ENCODE data around the gene CELF4.

Gene CELF4

DNA sequence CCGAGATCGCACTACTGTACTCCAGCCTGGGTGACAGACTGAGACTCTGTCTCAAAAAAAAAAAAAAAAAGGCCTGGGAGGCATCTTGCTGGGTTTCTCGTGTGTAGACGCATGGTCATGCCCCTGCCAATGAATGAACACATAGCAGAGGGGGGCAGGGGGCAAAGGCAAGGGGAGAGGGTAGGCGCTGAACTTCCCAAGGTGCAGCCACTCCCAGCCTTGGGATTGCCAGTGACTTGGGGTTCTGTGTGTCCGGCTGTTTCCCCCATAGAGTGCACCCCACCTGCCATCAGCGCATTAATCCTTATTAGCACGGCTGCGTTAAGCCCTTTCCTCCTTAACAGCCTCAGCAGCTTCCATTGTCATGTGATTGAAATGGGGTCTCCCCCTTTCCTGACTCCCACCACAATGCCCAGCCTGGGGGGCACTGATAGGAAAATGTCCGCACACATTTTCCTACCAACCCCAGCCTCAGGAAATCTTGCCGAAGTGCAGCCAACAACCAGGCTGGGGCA, 225.8 kb downstream of the CELF4 start:
- no peak for DNase-seq

DNA sequence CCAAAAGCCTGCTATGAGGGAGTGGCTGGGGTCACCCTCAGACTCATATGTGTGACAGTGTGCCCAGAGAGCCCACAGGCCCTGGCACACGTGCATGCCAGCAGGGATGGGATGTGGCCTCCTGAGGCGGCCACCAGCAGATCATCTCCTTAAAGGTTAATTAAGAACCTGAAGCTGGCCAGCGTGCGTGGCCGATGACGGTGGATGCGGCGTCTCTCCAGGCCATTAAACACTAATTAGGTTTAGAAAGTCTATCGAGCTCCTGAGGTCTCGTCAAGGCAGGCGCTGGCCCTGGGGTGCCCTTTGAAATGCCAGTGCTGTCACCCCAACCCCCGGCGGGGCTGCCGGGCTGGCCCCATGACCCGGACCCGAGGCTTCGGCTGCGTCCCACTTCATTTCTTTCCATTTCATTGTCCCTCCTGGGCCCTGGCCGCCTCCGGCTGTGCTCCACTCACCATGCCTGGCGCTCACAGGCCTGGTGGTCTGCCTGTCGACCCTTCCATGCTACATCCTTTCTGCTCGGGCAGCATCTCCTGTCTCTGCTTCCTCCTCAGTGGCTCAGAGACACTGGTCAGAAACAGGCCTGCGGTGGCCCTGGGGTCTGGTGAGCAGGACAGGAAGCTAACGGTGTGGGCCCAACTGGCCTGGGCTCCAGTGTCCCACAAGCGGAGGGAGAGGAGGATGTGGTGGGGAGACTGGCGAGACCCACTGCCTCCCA, 228.9 kb downstream of the CELF4 start:
- DNase-seq: no peak

DNA sequence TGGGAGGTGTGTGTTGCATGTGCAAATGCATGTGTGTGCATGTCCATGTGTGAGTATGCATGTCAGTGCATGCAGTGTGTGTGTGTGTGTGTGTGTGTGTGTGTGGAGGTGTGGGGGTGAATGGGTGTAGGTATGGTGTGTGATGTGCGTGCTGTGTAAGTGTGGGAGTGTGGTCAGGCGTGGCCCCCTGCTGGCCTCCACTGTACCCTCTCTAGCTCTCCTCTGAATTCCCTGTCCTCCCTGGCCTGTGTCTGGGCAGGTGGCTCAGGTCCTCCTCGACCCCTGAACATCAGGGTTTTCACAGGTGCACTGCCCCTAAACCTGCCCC, 230.2 kb downstream of the CELF4 start:
- DNase-seq: no peak

DNA sequence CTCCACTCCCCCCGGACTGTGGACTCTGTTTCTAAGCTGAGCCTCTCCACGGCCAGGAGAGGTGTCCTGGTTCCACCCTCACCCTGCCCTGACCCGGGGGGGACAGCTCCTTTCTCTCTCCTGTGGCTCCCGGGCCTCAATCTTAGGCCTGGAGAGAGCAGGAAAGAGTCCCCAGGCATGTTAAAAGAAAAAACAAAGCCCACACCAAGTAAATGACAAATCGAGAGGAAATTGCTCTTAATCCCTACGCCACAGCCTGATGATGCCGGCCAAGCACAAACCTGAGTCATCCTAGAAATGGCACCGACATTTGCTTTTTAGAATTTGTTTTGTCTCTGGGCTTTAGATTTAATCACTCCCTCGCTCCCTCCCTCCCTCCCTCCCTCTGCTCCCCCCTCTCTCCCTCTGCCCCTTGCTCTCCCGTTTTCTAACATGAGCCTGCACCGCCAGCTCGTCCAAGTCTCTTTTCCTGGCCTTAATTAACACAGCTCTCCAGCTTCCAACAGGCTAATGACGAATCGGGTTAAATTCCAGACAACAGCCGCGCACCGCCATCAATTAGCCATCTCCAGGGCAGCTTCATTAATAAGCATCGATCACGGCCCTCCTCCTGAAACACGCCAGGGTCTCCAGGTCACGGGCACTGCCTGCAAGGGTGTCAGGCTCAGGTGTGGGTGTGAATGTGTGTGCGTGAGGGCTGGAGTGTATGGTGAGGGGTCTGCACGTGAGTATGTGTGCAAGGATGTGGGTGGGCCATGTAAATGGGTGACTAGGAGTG, 230.8 kb downstream of the CELF4 start:
- DNase-seq: no peak

DNA sequence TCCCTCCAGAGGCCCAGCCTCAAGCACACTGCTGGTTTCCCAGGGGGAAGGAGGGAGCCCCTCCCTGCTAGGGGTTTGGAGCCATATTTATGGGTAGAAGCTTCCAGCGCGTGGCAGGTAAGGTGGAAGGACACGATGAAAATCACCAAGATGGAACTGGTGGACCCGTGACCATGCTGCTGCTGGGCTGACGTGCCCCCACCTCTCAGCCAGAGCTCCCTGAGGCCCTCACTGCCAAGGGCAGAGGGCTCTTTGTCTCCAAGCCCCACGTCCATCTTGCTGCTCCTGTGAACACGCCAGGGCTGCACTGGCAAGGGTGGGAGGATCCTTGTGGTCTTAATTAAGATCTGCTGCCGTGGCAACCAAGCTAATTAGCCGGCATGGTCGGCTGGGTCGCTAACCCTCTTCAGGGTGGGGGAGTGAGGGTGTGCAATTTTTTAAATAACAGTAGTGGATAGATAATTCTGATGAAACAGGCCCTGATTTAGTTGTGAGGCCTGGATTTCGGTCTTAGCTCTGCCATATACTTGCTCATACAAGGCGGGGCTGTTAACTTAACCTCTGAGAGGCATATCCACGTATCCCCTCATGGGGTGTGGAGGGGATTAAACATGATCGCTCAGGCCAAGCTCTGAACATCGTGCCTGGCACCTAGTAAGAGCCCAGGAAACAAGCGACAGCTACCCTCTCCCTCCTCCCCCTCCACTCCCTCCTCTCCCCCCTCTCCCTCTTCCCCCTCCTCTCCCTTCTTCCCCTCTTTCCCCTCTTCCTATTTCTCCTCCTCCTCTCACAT, 232.8 kb downstream of the CELF4 start:
- DNase-seq: no peak

- DNase-seq: no peak
Observed at GRCh38 chr18:37332219-37332618, 233.4 kb downstream of the CELF4 start.

- DNase-seq: no peak
Observed at GRCh38 chr18:37330173-37330572, 235.4 kb downstream of the CELF4 start.

GRCh38 chr18:37328946-37329719, 236.5 kb downstream of the CELF4 start:
- no peak for DNase-seq

- no peak for DNase-seq
Observed at GRCh38 chr18:37327063-37327577, 238.5 kb downstream of the CELF4 start.

- DNase-seq: peak in 1 of 2 experiments; percentile 7
Observed at GRCh38 chr18:37322492-37323035, 243.0 kb downstream of the CELF4 start.

- DNase-seq: no peak
Observed at GRCh38 chr18:37321582-37322491, 243.8 kb downstream of the CELF4 start.

DNA sequence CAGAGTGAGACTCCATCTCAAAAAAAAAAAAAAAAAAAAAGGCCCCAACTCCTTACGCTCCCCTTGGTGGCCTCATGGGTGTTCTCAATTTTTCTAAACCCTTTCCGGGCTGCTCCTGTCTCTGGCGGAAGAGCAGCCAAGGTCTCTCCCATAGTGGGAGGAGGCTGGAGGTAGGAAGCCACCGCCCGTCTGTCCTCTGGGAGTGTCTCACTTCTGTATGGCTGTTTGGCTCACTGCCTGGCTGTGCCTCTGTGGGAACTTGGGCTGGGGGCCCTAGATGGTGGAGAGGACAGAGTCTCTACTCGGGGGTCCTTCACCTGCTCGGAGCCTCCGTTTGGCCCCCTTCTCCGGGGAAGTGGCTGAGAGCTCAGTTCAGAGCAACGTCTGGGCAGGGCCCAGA, 245.3 kb downstream of the CELF4 start:
- DNase-seq: no peak

DNA sequence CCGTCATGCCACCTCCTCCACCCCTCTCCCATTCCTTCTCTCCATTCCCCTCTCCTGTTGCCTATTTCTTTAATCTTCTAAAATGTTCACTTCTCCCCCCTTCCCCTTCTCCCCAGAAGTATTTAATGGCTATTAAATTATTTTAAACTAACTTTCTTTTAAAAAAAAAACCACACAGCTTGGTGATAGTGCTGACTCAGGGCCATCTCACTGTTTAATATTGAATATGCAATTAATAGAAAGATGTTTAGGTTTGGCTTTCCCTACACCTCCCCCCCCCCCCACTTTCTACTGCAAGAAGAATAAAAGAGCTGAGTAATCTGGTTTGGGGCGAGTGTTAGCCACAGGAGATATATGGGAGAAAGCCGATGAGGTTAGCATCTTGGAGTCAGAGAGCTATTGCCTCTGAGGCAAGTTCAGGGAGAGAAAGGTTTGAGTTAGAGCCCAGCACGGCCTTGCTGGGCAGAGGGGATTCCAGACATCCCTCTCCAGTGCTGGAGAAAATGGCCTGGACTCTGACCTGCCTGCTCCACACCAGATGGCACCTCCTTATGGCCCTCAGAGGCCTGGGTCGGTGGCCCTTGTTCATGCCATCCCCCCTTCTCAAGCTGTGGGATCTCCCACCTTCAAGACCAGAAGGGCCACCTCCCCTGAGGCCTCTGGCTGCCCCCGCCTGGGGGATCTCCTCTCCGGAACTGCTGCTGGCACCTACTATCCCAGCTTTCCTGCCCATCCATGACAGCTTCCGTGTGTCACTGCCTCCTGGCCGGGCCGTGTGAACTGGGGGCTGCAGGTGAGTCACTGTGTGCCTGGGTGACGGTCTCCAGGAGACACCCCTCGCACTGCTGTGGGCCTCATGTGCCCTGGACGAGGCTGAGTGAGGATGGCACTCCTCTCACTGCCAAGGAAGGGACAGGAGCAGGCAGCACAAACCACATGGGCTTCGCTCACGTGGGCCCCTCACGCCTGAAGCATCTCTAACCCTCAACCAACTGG, 246.9 kb downstream of the CELF4 start:
- DNase-seq: no peak

DNA sequence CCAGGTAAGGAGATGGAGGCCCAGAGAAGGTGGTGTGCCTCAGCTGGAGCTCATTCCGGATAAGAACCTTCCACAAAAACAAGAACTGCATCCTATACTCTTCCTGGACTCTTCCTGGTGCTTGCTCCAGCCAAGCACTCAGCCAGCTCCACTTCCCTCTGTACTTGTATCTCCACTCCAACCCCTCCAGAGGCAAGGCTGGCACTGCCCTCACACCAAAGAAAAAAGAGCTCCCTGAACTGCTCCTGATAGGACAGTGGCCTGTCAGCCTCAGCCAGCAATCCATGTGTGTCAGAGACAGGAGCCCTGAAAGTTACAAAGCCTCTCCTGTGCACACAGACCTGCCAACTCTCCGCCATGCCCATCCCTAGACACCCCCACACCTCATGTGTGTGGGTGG, 248.1 kb downstream of the CELF4 start:
- no peak for DNase-seq

GRCh38 chr18:37316468-37316867, 249.1 kb downstream of the CELF4 start:
- DNase-seq: no peak

DNA sequence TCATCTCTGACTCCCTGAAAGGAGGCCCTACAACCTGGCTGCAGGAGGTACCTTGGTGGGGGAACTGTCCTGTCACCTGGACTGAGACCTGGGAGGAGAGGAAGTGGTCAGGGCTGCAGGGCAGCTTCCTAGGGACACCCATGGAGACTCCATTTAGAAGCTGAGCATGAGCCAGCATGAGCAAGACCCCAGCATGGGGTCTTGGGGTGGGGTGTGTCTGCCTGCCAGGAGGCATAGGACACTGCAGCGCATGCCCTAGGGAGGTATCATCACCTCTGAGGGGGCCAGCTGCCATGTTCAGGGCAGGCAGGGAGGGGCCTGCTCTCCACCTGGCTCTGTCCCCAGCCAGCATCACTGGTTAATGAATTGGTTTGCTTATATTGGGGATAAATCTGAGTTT, 249.7 kb downstream of the CELF4 start:
- no peak for DNase-seq

- DNase-seq: no peak
Observed at GRCh38 chr18:37314534-37314933, 251.1 kb downstream of the CELF4 start.

DNA sequence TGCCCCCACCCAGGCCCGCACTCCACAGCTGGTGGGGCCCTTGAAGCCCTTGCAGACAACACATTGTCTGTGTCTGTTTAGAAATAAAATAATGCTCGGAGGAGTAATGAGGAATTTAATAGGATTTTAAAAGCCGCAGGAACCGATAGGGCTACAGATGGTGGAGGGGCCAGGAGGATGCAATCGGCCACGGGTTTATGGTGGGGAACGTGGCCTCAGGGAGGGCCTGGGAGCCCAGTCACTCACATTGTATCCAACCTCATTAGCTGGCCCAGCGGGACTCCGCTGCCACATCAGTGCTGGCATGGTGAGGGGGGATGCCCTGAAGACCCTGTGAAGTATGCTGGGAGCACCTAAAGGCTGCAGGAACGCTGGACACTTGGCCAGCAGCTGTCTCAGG, 252.0 kb downstream of the CELF4 start:
- DNase-seq: no peak

- DNase-seq: no peak
Observed at GRCh38 chr18:37309861-37310260, 255.7 kb downstream of the CELF4 start.

DNA sequence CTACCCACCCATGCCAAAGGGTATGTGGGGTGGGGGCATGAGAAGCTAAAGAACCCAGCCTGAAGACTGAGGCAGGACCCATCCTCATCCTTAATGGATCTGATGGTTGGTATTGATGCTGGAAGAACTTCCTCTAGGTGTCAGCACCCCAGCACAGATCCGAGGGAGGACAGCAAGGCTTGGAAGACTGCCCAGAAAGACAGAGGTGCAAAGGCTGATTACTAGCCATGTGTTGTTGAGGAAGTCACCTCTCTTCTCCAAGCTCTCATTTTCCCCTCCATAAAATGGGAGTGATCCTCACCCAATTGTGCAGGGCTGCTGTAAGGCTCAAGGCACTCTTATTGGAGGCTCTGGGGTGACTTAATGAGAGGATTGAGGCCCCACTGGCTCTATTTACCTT, 256.5 kb downstream of the CELF4 start:
- no peak for DNase-seq
